ENCODE measurements around the gene PPP6R1. TPM values are rescaled to one million over a fixed set of nuclear protein-coding genes. Genes with fewer than 3 reads are reported as not detected.

PPP6R1 gene
- total RNA-seq, 1 donor from 2014 or later: 39.8 TPM

- H3K9me3 ChIP-seq (replicated peaks): no peaks in the 10 kb centered on the region
- H3K4me1 ChIP-seq: peaks cover 95% of the 10 kb centered on the region
- no peak for DNase-seq
- peaks cover 4% of the 10 kb centered on the region for H3K36me3 ChIP-seq
- intact Hi-C loops (cut with micrococcal nuclease): no loop called here
- H3K27ac ChIP-seq (replicated peaks): peak overlapping the region; percentile 60
- TF ChIP-seq, protein P1, sequence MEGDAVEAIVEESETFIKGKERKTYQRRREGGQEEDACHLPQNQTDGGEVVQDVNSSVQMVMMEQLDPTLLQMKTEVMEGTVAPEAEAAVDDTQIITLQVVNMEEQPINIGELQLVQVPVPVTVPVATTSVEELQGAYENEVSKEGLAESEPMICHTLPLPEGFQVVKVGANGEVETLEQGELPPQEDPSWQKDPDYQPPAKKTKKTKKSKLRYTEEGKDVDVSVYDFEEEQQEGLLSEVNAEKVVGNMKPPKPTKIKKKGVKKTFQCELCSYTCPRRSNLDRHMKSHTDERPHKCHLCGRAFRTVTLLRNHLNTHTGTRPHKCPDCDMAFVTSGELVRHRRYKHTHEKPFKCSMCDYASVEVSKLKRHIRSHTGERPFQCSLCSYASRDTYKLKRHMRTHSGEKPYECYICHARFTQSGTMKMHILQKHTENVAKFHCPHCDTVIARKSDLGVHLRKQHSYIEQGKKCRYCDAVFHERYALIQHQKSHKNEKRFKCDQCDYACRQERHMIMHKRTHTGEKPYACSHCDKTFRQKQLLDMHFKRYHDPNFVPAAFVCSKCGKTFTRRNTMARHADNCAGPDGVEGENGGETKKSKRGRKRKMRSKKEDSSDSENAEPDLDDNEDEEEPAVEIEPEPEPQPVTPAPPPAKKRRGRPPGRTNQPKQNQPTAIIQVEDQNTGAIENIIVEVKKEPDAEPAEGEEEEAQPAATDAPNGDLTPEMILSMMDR (IDR thresholded peaks at IDR 0.05; ENCODE audit: borderline replicate concordance): no peak
- no peaks in the 10 kb centered on the region for H3K27me3 ChIP-seq (ENCODE audit: low read depth)
- H3K4me3 ChIP-seq: peak overlapping the region; percentile 8
Observed at GRCh38 chr19:55251341-55252081, 7.3 kb downstream of the PPP6R1 start.

GRCh38 chr19:55250262-55251036 lies 8.4 kb downstream of the PPP6R1 start:
- Histone ChIP-seq H3K27me3 (ENCODE audit: low read depth) (no peaks in the 10 kb centered on the region), H3K4me3 (no peak overlapping the region), H3K36me3 (peaks cover 15% of the 10 kb centered on the region), H3K9me3 (replicated peaks) (no peaks in the 10 kb centered on the region), H3K27ac (replicated peaks) (no peak overlapping the region), H3K4me1 (peaks cover 85% of the 10 kb centered on the region)
- TF ChIP-seq, protein P1 (IDR thresholded peaks at IDR 0.05; ENCODE audit: borderline replicate concordance): no peak
- no peak for DNase-seq
- intact Hi-C loops (cut with micrococcal nuclease): no loop called here

DNA sequence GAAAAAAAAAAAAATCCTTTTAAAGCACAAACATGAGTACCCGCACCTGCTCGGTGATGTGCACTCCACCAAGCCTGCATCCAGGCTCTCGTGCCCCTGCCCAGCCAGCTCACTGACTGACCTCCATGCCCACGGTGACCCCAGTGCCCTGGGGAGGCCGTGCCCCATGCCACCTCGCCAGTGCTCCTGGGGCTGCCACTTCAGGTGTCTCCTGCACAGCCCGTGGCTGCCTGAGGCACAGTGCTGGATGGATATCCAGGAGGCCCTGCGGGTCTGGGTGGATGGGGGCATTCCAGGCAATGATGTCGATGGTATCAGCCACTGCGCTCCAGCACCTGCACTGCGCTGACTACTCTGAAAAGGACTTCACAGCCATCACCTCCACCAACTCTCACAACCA lies 9.0 kb downstream of the PPP6R1 start:
- Histone ChIP-seq H3K36me3 (peaks cover 21% of the 10 kb centered on the region), H3K27me3 (ENCODE audit: low read depth) (no peaks in the 10 kb centered on the region), H3K4me3 (no peak overlapping the region), H3K9me3 (replicated peaks) (no peaks in the 10 kb centered on the region), H3K27ac (replicated peaks) (no peak overlapping the region), H3K4me1 (peaks cover 79% of the 10 kb centered on the region)
- intact Hi-C loops (cut with micrococcal nuclease): no loop called here
- TF ChIP-seq, protein P1 (IDR thresholded peaks at IDR 0.05; ENCODE audit: borderline replicate concordance): no peak
- DNase-seq: no peak

DNA sequence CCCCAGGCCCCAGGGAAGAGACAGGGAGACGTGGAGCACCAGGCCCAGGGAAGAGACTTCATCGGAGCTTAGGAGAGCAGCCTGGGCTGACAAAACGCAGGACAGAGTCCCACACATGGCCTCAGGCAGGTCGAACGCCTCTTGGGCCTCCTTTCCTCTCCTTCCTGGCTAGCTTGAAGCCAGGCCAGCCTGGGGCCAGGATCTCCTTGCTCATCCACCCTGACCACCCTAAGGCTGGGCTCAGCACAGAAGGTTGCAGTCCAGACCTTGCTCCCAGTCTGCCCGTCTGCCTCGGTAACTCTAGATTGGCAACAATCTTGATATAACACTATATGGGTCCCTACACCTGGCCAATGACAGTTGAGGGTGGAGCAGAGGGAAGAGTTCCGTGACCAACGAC lies 10.1 kb downstream of the PPP6R1 start:
- TF ChIP-seq, protein P1 (IDR thresholded peaks at IDR 0.05; ENCODE audit: borderline replicate concordance): no peak
- intact Hi-C loops (cut with micrococcal nuclease): no loop called here
- H3K4me1 ChIP-seq: peaks cover 67% of the 10 kb centered on the region
- no peaks in the 10 kb centered on the region for H3K27me3 ChIP-seq (ENCODE audit: low read depth)
- H3K9me3 ChIP-seq (replicated peaks): no peaks in the 10 kb centered on the region
- no peak overlapping the region for H3K4me3 ChIP-seq
- DNase-seq: no peak
- peaks cover 33% of the 10 kb centered on the region for H3K36me3 ChIP-seq
- no peak overlapping the region for H3K27ac ChIP-seq (replicated peaks)

GRCh38 chr19:55248166-55248675 lies 10.6 kb downstream of the PPP6R1 start:
- peak overlapping the region; percentile 54 for H3K27ac ChIP-seq (replicated peaks)
- peaks cover 63% of the 10 kb centered on the region for H3K4me1 ChIP-seq
- TF ChIP-seq, protein P1 (IDR thresholded peaks at IDR 0.05; ENCODE audit: borderline replicate concordance): no peak
- no peak overlapping the region for H3K4me3 ChIP-seq
- no peaks in the 10 kb centered on the region for H3K27me3 ChIP-seq (ENCODE audit: low read depth)
- peaks cover 37% of the 10 kb centered on the region for H3K36me3 ChIP-seq
- DNase-seq: no peak
- no peaks in the 10 kb centered on the region for H3K9me3 ChIP-seq (replicated peaks)
- intact Hi-C loops (cut with micrococcal nuclease): no loop called here

All from left ventricle myocardium inferior (tissue), 1 donor.